Neural progenitor cell (in vitro differentiated cells): ENCODE data around the gene IL1RAPL1. TPM values are rescaled to one million over a fixed set of nuclear protein-coding genes. Genes with fewer than 3 reads are reported as not detected.
A peak's percentile ranks its signal among the peaks of the same experiment; 100 is the strongest.

ENCODE experiments used
- DNase-seq: peaks from one replicate; pipeline ENCODE4 v3.0.0-alpha.2; 2016; ENCODE audit warnings: low spot score
- H2AFZ ChIP-seq: fragments of 200-600 bp; sonication (generic); replicated peaks from 2 replicates; pipeline ENCODE4 v1.6.1; 2016; ENCODE audit warnings: antibody characterized with exemption
- H3F3A ChIP-seq: fragments of 200-600 bp; sonication (generic); 2 replicates; pipeline ENCODE4 v1.6.1; 2016; ENCODE audit warnings: antibody characterized with exemption, low read depth
- H3K27ac ChIP-seq: fragments of 200-600 bp; sonication (generic); 2 replicates; pipeline ENCODE4 v1.5.1; 2016; ENCODE audit warnings: mild to moderate bottlenecking
- H3K27me3 ChIP-seq: fragments of 200-600 bp; sonication (generic); 2 replicates; pipeline ENCODE4 v1.6.1; 2016; ENCODE audit warnings: mild to moderate bottlenecking, moderate library complexity
- H3K36me3 ChIP-seq: fragments of 200-600 bp; sonication (generic); 2 replicates; pipeline ENCODE4 v1.5.1; 2016
- H3K4me1 ChIP-seq: fragments of 200-600 bp; sonication (generic); 2 replicates; pipeline ENCODE4 v1.6.1; 2016; ENCODE audit warnings: mixed run types
- H3K4me2 ChIP-seq: fragments of 200-600 bp; sonication (generic); 2 replicates; pipeline ENCODE4 v1.6.1; 2016
- H3K4me3 ChIP-seq: fragments of 200-600 bp; sonication (generic); 2 replicates; pipeline ENCODE4 v1.5.1; 2016
- H3K79me2 ChIP-seq: fragments of 200-600 bp; sonication (generic); 2 replicates; pipeline ENCODE4 v1.6.1; 2016; ENCODE audit warnings: low read depth
- H3K9ac ChIP-seq: fragments of 200-600 bp; sonication (generic); 2 replicates; pipeline ENCODE4 v1.6.1; 2016
- H3K9me3 ChIP-seq: fragments of 200-600 bp; sonication (generic); 2 replicates; pipeline ENCODE4 v1.5.1; 2016; ENCODE audit warnings: low read depth
- H4K20me1 ChIP-seq: fragments of 200-600 bp; sonication (generic); 2 replicates; pipeline ENCODE4 v1.6.1; 2016; ENCODE audit warnings: low read depth
- H3K27ac Mint-ChIP-seq: 3 replicates; pipeline ENCODE4 v1.8.0; 2021; ENCODE audit warnings: mixed read lengths
- H3K27me3 Mint-ChIP-seq: 2 replicates; pipeline ENCODE4 v1.8.0; 2022; ENCODE audit warnings: low read depth, mild to moderate bottlenecking, inconsistent platforms, moderate library complexity, mixed read lengths; ENCODE audit not compliant: insufficient read depth
- H3K36me3 Mint-ChIP-seq: 3 replicates; pipeline ENCODE4 v1.8.0; 2021; ENCODE audit warnings: mixed read lengths
- H3K4me1 Mint-ChIP-seq: 3 replicates; pipeline ENCODE4 v1.8.0; 2021; ENCODE audit warnings: mixed read lengths
- H3K4me3 Mint-ChIP-seq: 3 replicates; pipeline ENCODE4 v1.8.0; 2021; ENCODE audit warnings: mild to moderate bottlenecking, moderate library complexity, mixed read lengths
- H3K9me3 Mint-ChIP-seq: 3 replicates; pipeline ENCODE4 v1.8.0; 2020; ENCODE audit warnings: mixed read lengths
- EZH2 ChIP-seq: fragments of 200-600 bp; sonication (generic); IDR thresholded peaks from 2 replicates; pipeline ENCODE4 v1.6.1; 2017; ENCODE audit warnings: antibody characterized with exemption, mild to moderate bottlenecking, moderate library complexity
- EZH2phosphoT487 ChIP-seq: fragments of 200-600 bp; sonication (generic); IDR thresholded peaks from 2 replicates; pipeline ENCODE4 v1.6.1; 2017; ENCODE audit warnings: antibody characterized with exemption
- total RNA-seq: library from RNA; depleted of rRNA; stranded (reverse); fragments of >200 nt; gene quantifications from 2 replicates; pipeline ENCODE4 v1.2.3, GENCODE V29; 2015; ENCODE audit warnings: low replicate concordance
- TF ChIP-seq, protein P1 (sequence below): fragments of 200-600 bp; sonication (generic); IDR thresholded peaks from 2 replicates; pipeline ENCODE4 v1.5.1; 2017; ENCODE audit warnings: antibody characterized with exemption, mild to moderate bottlenecking

IL1RAPL1 gene
- total RNA-seq, 1 donor from 2014 or later = 13.4 TPM

DNA sequence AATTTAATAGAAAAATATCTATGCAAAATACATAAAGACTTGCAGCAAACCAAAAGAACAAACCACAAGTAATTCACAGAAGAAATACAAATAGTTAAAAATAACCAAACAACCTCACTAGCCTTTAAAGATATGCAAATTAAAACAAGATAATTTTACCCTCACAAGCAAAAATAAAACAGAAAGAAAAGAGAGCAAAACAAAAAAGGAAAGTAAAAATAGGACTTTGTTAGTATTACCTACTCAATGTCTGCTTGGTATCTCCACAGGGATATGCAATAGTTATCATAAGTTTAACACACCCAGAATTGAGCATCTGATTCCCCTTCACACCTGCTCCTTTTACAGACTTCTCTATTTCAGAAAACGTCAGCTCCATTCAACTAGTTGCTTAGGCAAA is 890.6 kb downstream of the IL1RAPL1 start:
- no peak overlapping the region for H3K27ac ChIP-seq
- H3K36me3 Mint-ChIP-seq = no peaks in the 10 kb centered on the region
- no peak overlapping the region for H3K27ac Mint-ChIP-seq
- no peak overlapping the region for H3K4me2 ChIP-seq
- no peaks in the 10 kb centered on the region for H3K9me3 Mint-ChIP-seq
- H2AFZ ChIP-seq = peak overlapping the region; percentile 34
- H3K4me1 Mint-ChIP-seq = no peaks in the 10 kb centered on the region
- DNase-seq = no peak
- no peaks in the 10 kb centered on the region for H3K36me3 ChIP-seq
- no peaks in the 10 kb centered on the region for H3K4me1 ChIP-seq
- no peak overlapping the region for H3K9ac ChIP-seq
- no peaks in the 10 kb centered on the region for H4K20me1 ChIP-seq
- no peaks in the 10 kb centered on the region for H3K79me2 ChIP-seq
- H3F3A ChIP-seq = no peaks in the 10 kb centered on the region
- H3K4me3 ChIP-seq = no peak overlapping the region
- no peaks in the 10 kb centered on the region for H3K9me3 ChIP-seq
- H3K27me3 Mint-ChIP-seq = no peaks in the 10 kb centered on the region
- no peak overlapping the region for H3K4me3 Mint-ChIP-seq
- H3K27me3 ChIP-seq = no peaks in the 10 kb centered on the region
- TF ChIP-seq, protein P1, sequence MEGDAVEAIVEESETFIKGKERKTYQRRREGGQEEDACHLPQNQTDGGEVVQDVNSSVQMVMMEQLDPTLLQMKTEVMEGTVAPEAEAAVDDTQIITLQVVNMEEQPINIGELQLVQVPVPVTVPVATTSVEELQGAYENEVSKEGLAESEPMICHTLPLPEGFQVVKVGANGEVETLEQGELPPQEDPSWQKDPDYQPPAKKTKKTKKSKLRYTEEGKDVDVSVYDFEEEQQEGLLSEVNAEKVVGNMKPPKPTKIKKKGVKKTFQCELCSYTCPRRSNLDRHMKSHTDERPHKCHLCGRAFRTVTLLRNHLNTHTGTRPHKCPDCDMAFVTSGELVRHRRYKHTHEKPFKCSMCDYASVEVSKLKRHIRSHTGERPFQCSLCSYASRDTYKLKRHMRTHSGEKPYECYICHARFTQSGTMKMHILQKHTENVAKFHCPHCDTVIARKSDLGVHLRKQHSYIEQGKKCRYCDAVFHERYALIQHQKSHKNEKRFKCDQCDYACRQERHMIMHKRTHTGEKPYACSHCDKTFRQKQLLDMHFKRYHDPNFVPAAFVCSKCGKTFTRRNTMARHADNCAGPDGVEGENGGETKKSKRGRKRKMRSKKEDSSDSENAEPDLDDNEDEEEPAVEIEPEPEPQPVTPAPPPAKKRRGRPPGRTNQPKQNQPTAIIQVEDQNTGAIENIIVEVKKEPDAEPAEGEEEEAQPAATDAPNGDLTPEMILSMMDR = no peak
- TF ChIP-seq EZH2phosphoT487 (no peak), EZH2 (no peak)

DNA sequence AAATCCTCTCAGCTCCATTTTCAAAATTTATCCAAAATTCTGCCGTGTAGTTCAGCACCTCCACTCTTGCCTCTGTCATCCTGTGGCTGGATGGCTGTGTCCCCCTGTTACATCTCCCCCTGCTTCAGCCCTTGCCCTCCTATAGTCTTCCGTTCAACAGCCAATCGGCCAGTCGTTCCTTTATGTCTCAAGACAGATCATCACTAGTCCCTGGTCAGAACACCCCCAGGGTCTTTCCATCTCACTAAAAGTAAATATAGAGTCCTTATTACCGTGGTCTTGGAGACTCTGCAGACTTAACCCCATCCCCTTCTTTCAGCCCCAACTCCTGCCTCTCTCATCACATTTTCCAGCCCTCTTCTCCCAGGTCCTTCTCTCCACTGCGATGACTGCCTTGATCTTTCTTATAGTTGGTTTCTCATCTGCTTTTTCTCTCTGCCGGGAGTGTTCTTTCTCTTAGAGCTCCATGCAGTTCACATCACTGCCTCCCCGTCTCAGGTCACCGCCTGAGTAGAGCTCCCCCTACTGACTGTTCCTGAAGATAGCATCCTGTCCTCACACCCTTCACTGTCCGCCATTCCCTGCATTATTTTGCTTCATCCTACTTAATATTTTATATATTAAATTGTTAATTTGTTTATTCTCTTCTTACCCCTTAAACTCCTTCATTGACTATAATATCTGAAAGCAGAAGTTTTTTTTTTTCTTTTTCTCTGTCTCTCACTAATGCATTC is 891.3 kb downstream of the IL1RAPL1 start:
- peak; percentile 64 for DNase-seq
- peak overlapping the region; percentile 34 for H2AFZ ChIP-seq
- Mint-ChIP-seq H3K27me3 (no peaks in the 10 kb centered on the region), H3K27ac (no peak overlapping the region), H3K4me1 (no peaks in the 10 kb centered on the region), H3K36me3 (no peaks in the 10 kb centered on the region), H3K4me3 (no peak overlapping the region), H3K9me3 (no peaks in the 10 kb centered on the region)
- no peaks in the 10 kb centered on the region for H3F3A ChIP-seq
- no peak overlapping the region for H3K27ac ChIP-seq
- no peak overlapping the region for H3K4me2 ChIP-seq
- no peaks in the 10 kb centered on the region for H3K79me2 ChIP-seq
- H3K4me1 ChIP-seq = no peaks in the 10 kb centered on the region
- no peaks in the 10 kb centered on the region for H4K20me1 ChIP-seq
- no peaks in the 10 kb centered on the region for H3K9me3 ChIP-seq
- TF ChIP-seq, protein P1 = peak; percentile 64
- no peak for TF ChIP-seq EZH2phosphoT487
- no peaks in the 10 kb centered on the region for H3K27me3 ChIP-seq
- no peak overlapping the region for H3K9ac ChIP-seq
- H3K4me3 ChIP-seq = no peak overlapping the region
- H3K36me3 ChIP-seq = no peaks in the 10 kb centered on the region

DNA sequence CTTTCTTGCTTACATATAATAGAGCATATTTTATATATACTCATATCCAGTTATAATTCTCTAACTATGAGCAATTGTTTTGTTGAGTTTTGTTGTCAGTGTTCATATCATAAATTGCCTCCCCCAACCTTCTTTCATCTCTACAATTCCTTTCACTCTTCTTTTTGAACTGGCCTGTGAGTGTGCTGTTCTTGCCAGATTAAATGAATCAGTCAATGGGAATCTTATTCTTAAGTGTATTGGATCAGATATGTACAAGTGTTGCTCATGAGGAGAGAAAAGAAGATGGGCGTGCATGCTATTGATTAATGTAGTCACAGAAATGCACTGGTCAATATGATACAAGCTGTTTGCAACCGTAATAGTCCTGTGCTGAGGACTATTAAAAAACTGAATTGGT is 900.0 kb downstream of the IL1RAPL1 start:
- Histone ChIP-seq H3K79me2 (no peaks in the 10 kb centered on the region), H3K9me3 (no peaks in the 10 kb centered on the region), H3K36me3 (no peaks in the 10 kb centered on the region), H3K27ac (no peak overlapping the region), H3F3A (no peaks in the 10 kb centered on the region), H4K20me1 (no peaks in the 10 kb centered on the region), H2AFZ (no peak overlapping the region), H3K4me3 (no peak overlapping the region), H3K9ac (no peak overlapping the region), H3K27me3 (no peaks in the 10 kb centered on the region), H3K4me2 (no peak overlapping the region), H3K4me1 (no peaks in the 10 kb centered on the region)
- H3K9me3 Mint-ChIP-seq = no peaks in the 10 kb centered on the region
- H3K27me3 Mint-ChIP-seq = no peaks in the 10 kb centered on the region
- no peak overlapping the region for H3K27ac Mint-ChIP-seq
- no peak overlapping the region for H3K4me3 Mint-ChIP-seq
- TF ChIP-seq, protein P1 = no peak
- no peak for TF ChIP-seq EZH2
- no peaks in the 10 kb centered on the region for H3K4me1 Mint-ChIP-seq
- DNase-seq = no peak
- no peaks in the 10 kb centered on the region for H3K36me3 Mint-ChIP-seq
